Panc1 (cell line): Measurements from ENCODE around the gene HOXA11.
A peak's percentile ranks its signal among the peaks of the same experiment; 100 is the strongest.

Experiments
- CTCF ChIP-seq: fragments of 450-650 bp; IDR thresholded peaks from 2 replicates; pipeline ENCODE4 v1.5.1; 2017; ENCODE audit warnings: mild to moderate bottlenecking
- TCF7L2 ChIP-seq: IDR thresholded peaks from 2 replicates; pipeline ENCODE4 v1.6.1; 2011; ENCODE audit warnings: mild to moderate bottlenecking, low read depth, low read length, inconsistent platforms

GRCh38 chr7:27210441-27211083, 25.5 kb upstream of the HOXA11 start:
- TF ChIP-seq CTCF (peak; percentile 96), TCF7L2 (no peak)
